HL-60 (cell line): ENCODE measurements around the gene PHC2.
A peak's percentile ranks its signal among the peaks of the same experiment; 100 is the strongest.

Experiments
- DNase-seq, 2 experiments: peaks; one replicate each; pipeline ENCODE4 v3.0.0-alpha.2; 2010 to 2020; ENCODE audit warnings: low read depth in 1 of 2, low spot score in 1 of 2
- H3K27ac ChIP-seq: fragments of 250-450 bp; sonication (Bioruptor Pico); replicated peaks from 2 replicates; pipeline ENCODE4 v1.5.1; 2020; ENCODE audit warnings: mild to moderate bottlenecking, moderate library complexity
- H3K27me3 ChIP-seq: fragments of 250-450 bp; sonication (Bioruptor Pico); 2 replicates; pipeline ENCODE4 v1.5.1; 2021; ENCODE audit warnings: mild to moderate bottlenecking, moderate library complexity; ENCODE audit not compliant: insufficient read depth, poor library complexity, severe bottlenecking
- H3K4me3 ChIP-seq: replicated peaks from 2 replicates; pipeline ENCODE4 v1.5.1; 2011; ENCODE audit warnings: mild to moderate bottlenecking, control low read depth, low read length; ENCODE audit not compliant: insufficient read depth
- CTCF ChIP-seq: IDR thresholded peaks from one replicate; pipeline ENCODE4 v1.5.1; 2011; ENCODE audit warnings: low read length, control low read depth, inconsistent platforms; ENCODE audit not compliant: insufficient read depth
- GABPA ChIP-seq: IDR thresholded peaks from 2 replicates; pipeline ENCODE4 v1.6.1; 2012; ENCODE audit warnings: low read depth
- POLR2AphosphoS5 ChIP-seq: IDR thresholded peaks from 2 replicates; pipeline ENCODE4 v1.6.1; 2012; ENCODE audit warnings: low read depth
- SPI1 ChIP-seq: IDR thresholded peaks from 2 replicates; pipeline ENCODE4 v1.6.1; 2012; ENCODE audit warnings: low read depth, mild to moderate bottlenecking, borderline replicate concordance
- long read RNA-seq: library from polyadenylated mRNA; unstranded; transcript quantifications from one replicate; pipeline ENCODE4 v2.0.0, GENCODE V29; 2020
- TF ChIP-seq, protein P1 (sequence below): IDR thresholded peaks from 2 replicates; pipeline ENCODE4 v1.6.1; 2012; ENCODE audit warnings: low read depth; ENCODE audit not compliant: insufficient replicate concordance

PHC2 gene
- long read RNA-seq, partial matches to known transcripts = 4 of 12 reads
- long read RNA-seq, other reads (novel, unspliced or antisense) = 6 of 12 reads

GRCh38 chr1:33430692-33431593 is at the start of gene PHC2:
PHC2 (minus strand) TSS chr1:33431095; CDS start chr1:33375539, 55,556 bp downstream.
- Histone ChIP-seq H3K27ac (0 out of 2 replicates have a peak within 1 kb of the TSS, but pooled peaks have one; percentile 16), H3K4me3 (peak within 1 kb of the TSS; percentile 70), H3K27me3 (no peaks in the 10 kb centered on the region)
- DNase-seq = peak; percentile 95 to 97
- TF ChIP-seq GABPA (no peak), POLR2AphosphoS5 (no peak), SPI1 (no peak), CTCF (no peak)
- TF ChIP-seq, protein P1, sequence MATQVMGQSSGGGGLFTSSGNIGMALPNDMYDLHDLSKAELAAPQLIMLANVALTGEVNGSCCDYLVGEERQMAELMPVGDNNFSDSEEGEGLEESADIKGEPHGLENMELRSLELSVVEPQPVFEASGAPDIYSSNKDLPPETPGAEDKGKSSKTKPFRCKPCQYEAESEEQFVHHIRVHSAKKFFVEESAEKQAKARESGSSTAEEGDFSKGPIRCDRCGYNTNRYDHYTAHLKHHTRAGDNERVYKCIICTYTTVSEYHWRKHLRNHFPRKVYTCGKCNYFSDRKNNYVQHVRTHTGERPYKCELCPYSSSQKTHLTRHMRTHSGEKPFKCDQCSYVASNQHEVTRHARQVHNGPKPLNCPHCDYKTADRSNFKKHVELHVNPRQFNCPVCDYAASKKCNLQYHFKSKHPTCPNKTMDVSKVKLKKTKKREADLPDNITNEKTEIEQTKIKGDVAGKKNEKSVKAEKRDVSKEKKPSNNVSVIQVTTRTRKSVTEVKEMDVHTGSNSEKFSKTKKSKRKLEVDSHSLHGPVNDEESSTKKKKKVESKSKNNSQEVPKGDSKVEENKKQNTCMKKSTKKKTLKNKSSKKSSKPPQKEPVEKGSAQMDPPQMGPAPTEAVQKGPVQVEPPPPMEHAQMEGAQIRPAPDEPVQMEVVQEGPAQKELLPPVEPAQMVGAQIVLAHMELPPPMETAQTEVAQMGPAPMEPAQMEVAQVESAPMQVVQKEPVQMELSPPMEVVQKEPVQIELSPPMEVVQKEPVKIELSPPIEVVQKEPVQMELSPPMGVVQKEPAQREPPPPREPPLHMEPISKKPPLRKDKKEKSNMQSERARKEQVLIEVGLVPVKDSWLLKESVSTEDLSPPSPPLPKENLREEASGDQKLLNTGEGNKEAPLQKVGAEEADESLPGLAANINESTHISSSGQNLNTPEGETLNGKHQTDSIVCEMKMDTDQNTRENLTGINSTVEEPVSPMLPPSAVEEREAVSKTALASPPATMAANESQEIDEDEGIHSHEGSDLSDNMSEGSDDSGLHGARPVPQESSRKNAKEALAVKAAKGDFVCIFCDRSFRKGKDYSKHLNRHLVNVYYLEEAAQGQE = no peak

GRCh38 chr1:33477451-33477850 is 46.6 kb upstream of the PHC2 start:
- TF ChIP-seq, protein P1 = no peak
- TF ChIP-seq SPI1 = no peak
- no peak for TF ChIP-seq POLR2AphosphoS5
- TF ChIP-seq GABPA = no peak
- no peak for TF ChIP-seq CTCF
- Histone ChIP-seq H3K27ac (no peak overlapping the region), H3K4me3 (no peak overlapping the region), H3K27me3 (no peaks in the 10 kb centered on the region)
- DNase-seq = no peak

DNA sequence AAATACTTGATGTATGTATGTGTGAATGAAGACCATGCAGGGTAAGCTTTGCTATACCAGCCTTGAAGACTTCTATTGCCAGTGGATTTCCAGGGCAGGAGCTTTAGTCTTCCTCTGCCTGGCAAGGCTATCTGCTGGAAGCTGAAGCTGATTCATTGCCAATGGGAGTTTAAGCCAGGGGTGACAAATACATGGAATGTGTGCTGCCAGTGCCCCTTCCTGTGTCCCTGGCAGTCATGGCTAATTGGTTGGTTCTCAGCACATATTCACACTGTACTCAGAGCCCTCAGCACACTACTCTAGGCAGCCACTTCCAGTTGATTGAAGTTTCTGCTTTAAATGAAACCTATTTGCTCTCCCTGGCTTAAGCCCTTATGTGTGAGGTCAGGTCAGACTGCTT is 43.0 kb upstream of the PHC2 start:
- TF ChIP-seq GABPA (no peak), SPI1 (no peak), POLR2AphosphoS5 (no peak), CTCF (no peak)
- TF ChIP-seq, protein P1 = no peak
- Histone ChIP-seq H3K27me3 (no peaks in the 10 kb centered on the region), H3K4me3 (no peak overlapping the region), H3K27ac (no peak overlapping the region)
- DNase-seq = no peak
